Mucosa of descending colon (tissue), 3 donors: ENCODE measurements around the gene MS4A1. TPM values are rescaled to one million over a fixed set of nuclear protein-coding genes. Genes with fewer than 3 reads are reported as not detected.
"Not testable (repeated sequence)": the region's sequence is repeated elsewhere in the genome, so short reads cannot be mapped to it uniquely, and the experiment has no call there.

ENCODE experiments used
- ATAC-seq: fragments of 200-7000 bp; cut with Tn5 transposase; one replicate; pipeline ENCODE4 v1.9.1; 2020; ENCODE audit warnings: mild to moderate bottlenecking, moderate library complexity
- DNase-seq, 3 donors: peaks; one replicate each; pipeline ENCODE4 v3.0.0-alpha.2; 2020
- H3K36me3 ChIP-seq: fragments of 200-600 bp; one replicate; pipeline ENCODE4 v1.8.0; 2021; ENCODE audit warnings: low read depth, mild to moderate bottlenecking
- H3K4me1 ChIP-seq: fragments of 200-600 bp; one replicate; pipeline ENCODE4 v1.8.0; 2021; ENCODE audit warnings: low read depth, mild to moderate bottlenecking
- H3K4me3 ChIP-seq: fragments of 200-600 bp; one replicate; pipeline ENCODE4 v1.8.0; 2021; ENCODE audit warnings: mild to moderate bottlenecking
- H3K9me3 ChIP-seq: fragments of 200-600 bp; one replicate; pipeline ENCODE4 v1.8.0; 2021; ENCODE audit warnings: mild to moderate bottlenecking
- CTCF ChIP-seq: fragments of 200-600 bp; IDR thresholded peaks from one replicate; pipeline ENCODE4 v1.8.0; 2022; ENCODE audit warnings: antibody characterized with exemption, mild to moderate bottlenecking
- intact Hi-C, 2 donors: fragments of 100-400 bp; cut with DNase I in 1 of 2; cut with micrococcal nuclease in 1 of 2; formaldehyde crosslinking; loops; one replicate each; pipeline versions ENCODE4 v1.11.0 to v1.11.1; 2022; cut with DNase I, micrococcal nuclease
- total RNA-seq, 3 donors: library from RNA; stranded (reverse); fragmentation: NEBNext Ultra II Directional in 2 of 3; extraction: Animal tissue kit (Norgen Biotek cat#: 25700) in 2 of 3; gene quantifications; one replicate each; pipeline versions ENCODE4 v1.2.1 to v1.2.4, GENCODE V29; 2021 to 2023
- donor health status: DM: no; HTN: no; CAD: no; lungs with moderate emphysema.
- donor health status: DM: no; HTN: no; CAD: no.
- donor health status: DM: no; HTN: yes; CAD: no.

The MS4A1 gene
- total RNA-seq, 3 donors from 2014 or later: 1.1 to 2.2 TPM; not detected in 1

DNA sequence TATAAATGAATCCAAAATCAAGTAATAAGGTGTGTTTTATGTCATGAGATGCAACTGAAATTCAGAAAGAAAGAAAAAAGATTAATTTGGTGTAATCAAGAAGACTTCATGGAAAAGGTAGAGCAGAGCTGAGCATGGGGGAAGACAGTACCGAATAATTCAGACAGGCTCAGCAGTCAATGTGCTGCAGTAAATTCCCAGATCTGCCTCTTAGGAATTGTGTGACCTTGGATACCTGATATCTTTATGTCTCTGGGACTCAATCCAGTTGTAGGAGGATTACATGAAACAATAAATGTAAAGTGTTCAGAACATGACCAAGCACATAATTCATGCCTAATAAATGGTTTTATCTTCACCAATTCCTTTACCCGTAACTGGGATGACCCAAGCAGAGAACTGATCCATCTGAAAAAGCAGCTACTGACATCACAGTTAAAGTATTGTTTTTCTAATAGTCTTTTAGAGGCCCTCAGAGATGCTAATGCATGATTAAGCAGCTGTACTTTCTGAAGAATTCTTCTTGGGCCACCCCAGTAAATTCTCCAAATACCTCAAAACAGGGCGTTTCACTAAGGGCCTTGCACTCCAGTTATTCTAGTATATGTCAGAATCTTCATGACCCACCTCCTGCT, 44.7 kb downstream of the MS4A1 start:
- intact Hi-C loops: no loop called here
- ATAC-seq: peak; percentile 29
- no peak for TF ChIP-seq CTCF
- Histone ChIP-seq H3K36me3 (no peaks in the 10 kb centered on the region), H3K4me3 (no peak overlapping the region), H3K9me3 (no peaks in the 10 kb centered on the region), H3K4me1 (peaks cover 20% of the 10 kb centered on the region)
- DNase-seq: no peak

GRCh38 chr11:60502221-60502775, 46.7 kb downstream of the MS4A1 start:
- intact Hi-C loops: no loop called here
- no peaks in the 10 kb centered on the region for H3K36me3 ChIP-seq
- no peak for TF ChIP-seq CTCF
- H3K4me1 ChIP-seq: peaks cover 20% of the 10 kb centered on the region
- no peaks in the 10 kb centered on the region for H3K9me3 ChIP-seq
- DNase-seq (peak in 1 of 3 donors; percentile 62), ATAC-seq (peak; percentile 78)
- no peak overlapping the region for H3K4me3 ChIP-seq

- ATAC-seq (peak; percentile 74), DNase-seq (no peak)
- H3K4me3 ChIP-seq: no peak overlapping the region
- H3K9me3 ChIP-seq: no peaks in the 10 kb centered on the region
- TF ChIP-seq CTCF: no peak
- intact Hi-C loops: no loop called here
- H3K36me3 ChIP-seq: no peaks in the 10 kb centered on the region
- peaks cover 10% of the 10 kb centered on the region for H3K4me1 ChIP-seq
These were observed 48.7 kb downstream of the MS4A1 start for GRCh38 chr11:60504219-60504905.

GRCh38 chr11:60509609-60510008, 54.0 kb downstream of the MS4A1 start:
- H3K4me3 ChIP-seq, H3K9me3 ChIP-seq, intact Hi-C loops, H3K36me3 ChIP-seq, H3K4me1 ChIP-seq, ATAC-seq, DNase-seq: not testable (repeated sequence)

DNA sequence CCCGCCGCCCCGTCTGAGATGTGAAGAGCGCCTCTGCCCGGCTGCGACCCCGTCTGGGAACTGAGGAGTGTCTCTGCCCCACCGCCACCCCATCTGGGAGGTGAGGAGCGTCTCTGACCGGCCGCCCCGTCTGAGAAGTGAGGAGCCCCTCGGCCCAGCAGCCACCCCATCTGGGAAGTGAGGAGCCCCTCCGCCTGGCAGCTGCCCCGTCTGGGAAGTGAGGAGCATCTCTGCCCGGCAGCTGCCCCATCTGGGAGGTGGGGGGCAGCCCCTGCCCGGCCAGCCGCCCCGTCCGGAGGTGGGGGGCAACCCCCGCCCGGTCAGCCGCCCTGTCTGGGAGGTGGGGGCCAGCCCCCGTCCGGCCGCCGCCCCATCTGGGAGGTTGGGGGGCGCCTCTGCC, 54.6 kb downstream of the MS4A1 start:
- H3K4me1 ChIP-seq, H3K36me3 ChIP-seq, ATAC-seq, DNase-seq, intact Hi-C loops, H3K9me3 ChIP-seq, H3K4me3 ChIP-seq: not testable (repeated sequence)

GRCh38 chr11:60511393-60511792, 55.7 kb downstream of the MS4A1 start:
- intact Hi-C loops: no loop called here
- DNase-seq: no peak
- no peaks in the 10 kb centered on the region for H3K4me1 ChIP-seq
- no peak for ATAC-seq
- no peaks in the 10 kb centered on the region for H3K36me3 ChIP-seq
- H3K9me3 ChIP-seq: no peaks in the 10 kb centered on the region
- TF ChIP-seq CTCF: no peak
- no peak overlapping the region for H3K4me3 ChIP-seq
